GM23338 (cell line): ENCODE data around the gene EVI2B. TPM values are rescaled to one million over a fixed set of nuclear protein-coding genes. Genes with fewer than 3 reads are reported as not detected.

Source experiments
- ATAC-seq: fragments of 200-7000 bp; cut with Tn5 transposase; 3 replicates; pipeline ENCODE4 v1.9.1; 2020
- DNase-seq: peaks from one replicate; pipeline ENCODE4 v3.0.0-alpha.2; 2015; ENCODE audit warnings: low spot score
- H2AFZ ChIP-seq: fragments of 200-600 bp; sonication (generic); 2 replicates; pipeline ENCODE4 v1.8.0; 2016; ENCODE audit warnings: antibody characterized with exemption, mild to moderate bottlenecking, moderate library complexity
- H3F3A ChIP-seq: fragments of 200-600 bp; sonication (generic); replicated peaks from 2 replicates; pipeline ENCODE4 v1.8.0; 2017; ENCODE audit warnings: antibody characterized with exemption, mixed run types, low read depth
- H3K27ac ChIP-seq: fragments of 200-600 bp; sonication (generic); 2 replicates; pipeline ENCODE4 v1.6.1; 2016; ENCODE audit warnings: low read depth
- H3K27me3 ChIP-seq: fragments of 200-600 bp; sonication (generic); 2 replicates; pipeline ENCODE4 v1.8.0; 2016; ENCODE audit warnings: mild to moderate bottlenecking, mixed run types, moderate library complexity; ENCODE audit not compliant: insufficient read depth
- H3K36me3 ChIP-seq: fragments of 200-600 bp; sonication (generic); 2 replicates; pipeline ENCODE4 v1.8.0; 2016; ENCODE audit warnings: mild to moderate bottlenecking; ENCODE audit not compliant: insufficient read depth
- H3K4me1 ChIP-seq: fragments of 200-600 bp; sonication (generic); 2 replicates; pipeline ENCODE4 v1.8.0; 2016; ENCODE audit warnings: mild to moderate bottlenecking, moderate library complexity; ENCODE audit not compliant: insufficient read depth
- H3K4me2 ChIP-seq: fragments of 200-600 bp; sonication (generic); 2 replicates; pipeline ENCODE4 v1.7.1; 2017; ENCODE audit warnings: mixed run types
- H3K4me3 ChIP-seq: fragments of 200-600 bp; sonication (generic); 2 replicates; pipeline ENCODE4 v1.6.1; 2016; ENCODE audit warnings: mixed run types
- H3K79me2 ChIP-seq: fragments of 200-600 bp; sonication (generic); replicated peaks from 2 replicates; pipeline ENCODE4 v1.8.0; 2017; ENCODE audit warnings: mild to moderate bottlenecking; ENCODE audit not compliant: insufficient read depth
- H3K9me2 ChIP-seq: fragments of 200-600 bp; sonication (generic); 2 replicates; pipeline ENCODE4 v1.8.0; 2017; ENCODE audit not compliant: insufficient read depth
- H4K20me1 ChIP-seq: fragments of 200-600 bp; sonication (generic); replicated peaks from 2 replicates; pipeline ENCODE4 v1.8.0; 2017; ENCODE audit warnings: mild to moderate bottlenecking; ENCODE audit not compliant: insufficient read depth
- H3K27ac Mint-ChIP-seq: 2 replicates; pipeline ENCODE4 v1.8.0; 2020; ENCODE audit warnings: inconsistent platforms, mild to moderate bottlenecking, moderate library complexity, mixed read lengths
- H3K27me3 Mint-ChIP-seq: 3 replicates; pipeline ENCODE4 v1.8.0; 2022; ENCODE audit warnings: low read depth, mild to moderate bottlenecking, moderate library complexity, mixed read lengths, inconsistent platforms; ENCODE audit not compliant: insufficient read depth, poor library complexity
- H3K36me3 Mint-ChIP-seq: 3 replicates; pipeline ENCODE4 v1.8.0; 2021; ENCODE audit warnings: low read depth, mild to moderate bottlenecking, inconsistent platforms, moderate library complexity, mixed read lengths
- H3K4me1 Mint-ChIP-seq: 3 replicates; pipeline ENCODE4 v1.8.0; 2020; ENCODE audit warnings: mild to moderate bottlenecking, inconsistent platforms, mixed read lengths
- H3K4me3 Mint-ChIP-seq: 3 replicates; pipeline ENCODE4 v1.8.0; 2021; ENCODE audit warnings: moderate library complexity, mild to moderate bottlenecking, inconsistent platforms, mixed read lengths
- H3K9me3 Mint-ChIP-seq: 3 replicates; pipeline ENCODE4 v1.8.0; 2020; ENCODE audit warnings: moderate library complexity, mild to moderate bottlenecking, inconsistent platforms, mixed read lengths
- CREB1 ChIP-seq: fragments of 250-450 bp; sonication (Bioruptor Pico); IDR thresholded peaks from 2 replicates; pipeline ENCODE4 v1.5.0; 2020; ENCODE audit warnings: low read depth, mild to moderate bottlenecking, moderate library complexity
- EZH2 ChIP-seq: fragments of 200-600 bp; sonication (generic); IDR thresholded peaks from one replicate; pipeline ENCODE4 v1.8.0; 2017; ENCODE audit warnings: antibody characterized with exemption, mild to moderate bottlenecking, low read depth; ENCODE audit not compliant: unreplicated experiment
- EZH2phosphoT487 ChIP-seq: fragments of 200-600 bp; sonication (generic); IDR thresholded peaks from one replicate; pipeline ENCODE4 v1.8.1; 2018; ENCODE audit warnings: antibody characterized with exemption; ENCODE audit not compliant: unreplicated experiment
- JUNB ChIP-seq: IDR thresholded peaks from one replicate; pipeline ENCODE4 v1.6.1; 2016; ENCODE audit warnings: antibody characterized with exemption; ENCODE audit not compliant: unreplicated experiment
- NANOG ChIP-seq: IDR thresholded peaks from 2 replicates; pipeline ENCODE4 v1.6.1; 2016; ENCODE audit warnings: antibody characterized with exemption, borderline replicate concordance
- POLR2AphosphoS5 ChIP-seq: IDR thresholded peaks from 2 replicates; pipeline ENCODE4 v1.6.1; 2016; ENCODE audit warnings: antibody characterized with exemption, low read depth
- STAT1 ChIP-seq: IDR thresholded peaks from one replicate; pipeline ENCODE4 v1.6.1; 2016; ENCODE audit warnings: antibody characterized with exemption; ENCODE audit not compliant: unreplicated experiment
- ZNF114 ChIP-seq: fragments of 250-450 bp; sonication (Bioruptor Pico); IDR thresholded peaks from 2 replicates; pipeline ENCODE4 v1.5.0; 2020; ENCODE audit warnings: mild to moderate bottlenecking, moderate library complexity
- ZNF331 ChIP-seq: fragments of 250-450 bp; sonication (Bioruptor Pico); IDR thresholded peaks from 2 replicates; pipeline ENCODE4 v1.5.0; 2020; ENCODE audit warnings: low read depth, mild to moderate bottlenecking, moderate library complexity
- polyA plus RNA-seq: library from polyadenylated mRNA; unstranded; fragments of >200 nt; fragmentation: Nextera tagmentation; extraction: Ambion mirVana; gene quantifications from 2 replicates; pipeline ENCODE4 v1.2.1, GENCODE V29; 2016
- total RNA-seq: library from RNA; depleted of rRNA; stranded (reverse); fragments of >200 nt; shearing (Covaris generic); gene quantifications from 2 replicates; pipeline ENCODE4 v1.2.3, GENCODE V29; 2014
- TF ChIP-seq, protein P1 (sequence below), 2 experiments: fragments of 200-600 bp in 1 of 2; sonication (generic) in 1 of 2; conservative IDR thresholded peaks; 2 replicates each; pipeline versions ENCODE4 v1.5.1 to v1.6.1; 2016 to 2017; ENCODE audit warnings: antibody characterized with exemption in 2 of 2, low read depth in 2 of 2, mild to moderate bottlenecking in 2 of 2, moderate library complexity in 1 of 2
- TF ChIP-seq, protein P2 (sequence below): IDR thresholded peaks from 2 replicates; pipeline ENCODE4 v1.6.1; 2016; ENCODE audit warnings: antibody characterized with exemption
- TF ChIP-seq, protein P3 (sequence below): IDR thresholded peaks from one replicate; pipeline ENCODE4 v1.6.1; 2018; ENCODE audit warnings: antibody characterized with exemption; ENCODE audit not compliant: unreplicated experiment

The EVI2B gene
- total and polyA plus RNA-seq, 2 experiments from 2014 or later: 0.18 TPM; not detected in 1

DNA sequence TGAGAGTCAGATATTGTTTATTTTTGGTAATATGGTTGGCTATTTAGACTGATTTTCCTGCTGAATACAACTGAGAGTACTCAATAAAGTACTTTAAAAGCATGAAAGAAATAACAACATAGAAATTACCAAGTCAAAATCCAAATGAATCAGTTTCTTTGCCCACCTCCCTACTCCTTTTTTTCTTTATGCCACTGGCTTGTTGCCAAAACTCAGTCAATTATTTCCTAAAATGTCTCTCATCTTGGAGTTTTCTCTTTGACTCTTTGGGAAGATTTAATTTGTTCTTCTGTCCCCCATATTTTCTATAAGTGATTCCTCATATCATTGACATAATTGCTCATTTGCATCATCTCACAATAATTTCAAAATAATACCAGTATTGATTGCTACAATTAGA is 14.2 kb downstream of the EVI2B start:
- H3K27me3 ChIP-seq: no peaks in the 10 kb centered on the region
- no peak overlapping the region for H3K4me3 ChIP-seq
- no peak overlapping the region for H3K4me2 ChIP-seq
- DNase-seq (no peak), ATAC-seq (no peak)
- H3F3A ChIP-seq: no peaks in the 10 kb centered on the region
- no peaks in the 10 kb centered on the region for H4K20me1 ChIP-seq
- peaks cover 10% of the 10 kb centered on the region; the same call in 1 of the 2 replicates for H3K4me1 ChIP-seq
- no peaks in the 10 kb centered on the region for H3K79me2 ChIP-seq
- Mint-ChIP-seq H3K27ac (no peak overlapping the region), H3K4me3 (no peak overlapping the region), H3K27me3 (peaks cover 2% of the 10 kb centered on the region), H3K4me1 (peaks cover 12% of the 10 kb centered on the region), H3K36me3 (no peaks in the 10 kb centered on the region), H3K9me3 (no peaks in the 10 kb centered on the region)
- no peak for TF ChIP-seq EZH2phosphoT487
- no peak for TF ChIP-seq EZH2
- no peak for TF ChIP-seq ZNF331 (CRISPR knock-in tag)
- no peak for TF ChIP-seq NANOG
- no peak for TF ChIP-seq POLR2AphosphoS5
- peaks cover 3% of the 10 kb centered on the region; the same call in 1 of the 2 replicates for H3K9me2 ChIP-seq
- H3K36me3 ChIP-seq: no peaks in the 10 kb centered on the region
- H3K27ac ChIP-seq: no peak overlapping the region
- H2AFZ ChIP-seq: no peak overlapping the region

DNA sequence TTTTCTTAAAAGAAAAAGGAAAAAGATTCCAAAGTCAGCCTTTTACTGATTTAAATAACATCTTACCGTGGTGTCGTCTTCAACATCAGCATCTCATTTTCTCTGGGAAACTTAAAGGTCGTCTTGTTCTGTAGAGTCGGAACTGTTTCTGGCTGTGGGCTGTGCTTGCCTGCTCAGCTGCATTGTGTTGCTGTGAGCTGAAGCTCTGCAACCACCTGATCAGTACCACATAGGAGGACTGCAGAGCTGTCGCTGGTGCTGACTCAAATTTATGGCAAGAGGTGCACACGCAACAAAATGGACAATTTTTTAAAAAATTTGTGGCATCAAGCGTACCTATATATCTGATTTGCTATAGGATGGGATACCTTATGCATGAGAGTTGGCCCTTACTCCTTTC is 16.8 kb downstream of the EVI2B start, which contains the start of gene OMG:
TSS of gene OMG (minus strand) at position 150 of the 400 bp plus-strand sequence. CDS start 908 bp downstream, outside the sequence.
- H3K4me3 Mint-ChIP-seq: no peak within 1 kb of the TSS
- Histone ChIP-seq H3K9me2 (no peaks in the 10 kb centered on the region), H2AFZ (no peak within 1 kb of the TSS), H3K79me2 (no peaks in the 10 kb centered on the region), H3K36me3 (no peaks in the 10 kb centered on the region), H3K4me2 (no peak within 1 kb of the TSS), H3F3A (no peaks in the 10 kb centered on the region), H3K4me1 (peaks cover 10% of the 10 kb centered on the region; the same call in 1 of the 2 replicates), H3K27ac (no peak within 1 kb of the TSS), H4K20me1 (no peaks in the 10 kb centered on the region), H3K27me3 (no peaks in the 10 kb centered on the region), H3K4me3 (no peak within 1 kb of the TSS)
- no peaks in the 10 kb centered on the region for H3K36me3 Mint-ChIP-seq
- no peaks in the 10 kb centered on the region for H3K9me3 Mint-ChIP-seq
- TF ChIP-seq ZNF331 (CRISPR knock-in tag): no peak
- TF ChIP-seq, protein P1, sequence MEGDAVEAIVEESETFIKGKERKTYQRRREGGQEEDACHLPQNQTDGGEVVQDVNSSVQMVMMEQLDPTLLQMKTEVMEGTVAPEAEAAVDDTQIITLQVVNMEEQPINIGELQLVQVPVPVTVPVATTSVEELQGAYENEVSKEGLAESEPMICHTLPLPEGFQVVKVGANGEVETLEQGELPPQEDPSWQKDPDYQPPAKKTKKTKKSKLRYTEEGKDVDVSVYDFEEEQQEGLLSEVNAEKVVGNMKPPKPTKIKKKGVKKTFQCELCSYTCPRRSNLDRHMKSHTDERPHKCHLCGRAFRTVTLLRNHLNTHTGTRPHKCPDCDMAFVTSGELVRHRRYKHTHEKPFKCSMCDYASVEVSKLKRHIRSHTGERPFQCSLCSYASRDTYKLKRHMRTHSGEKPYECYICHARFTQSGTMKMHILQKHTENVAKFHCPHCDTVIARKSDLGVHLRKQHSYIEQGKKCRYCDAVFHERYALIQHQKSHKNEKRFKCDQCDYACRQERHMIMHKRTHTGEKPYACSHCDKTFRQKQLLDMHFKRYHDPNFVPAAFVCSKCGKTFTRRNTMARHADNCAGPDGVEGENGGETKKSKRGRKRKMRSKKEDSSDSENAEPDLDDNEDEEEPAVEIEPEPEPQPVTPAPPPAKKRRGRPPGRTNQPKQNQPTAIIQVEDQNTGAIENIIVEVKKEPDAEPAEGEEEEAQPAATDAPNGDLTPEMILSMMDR (conservative IDR thresholded peaks at IDR 0.05; ENCODE audit: low read depth in 2 of 2): no peak
- ATAC-seq (peak; percentile 74), DNase-seq (peak; percentile 20)
- peak within 1 kb of the TSS; percentile 32; the same call in 1 of the 2 replicates for H3K27ac Mint-ChIP-seq
- H3K4me1 Mint-ChIP-seq: peaks cover 15% of the 10 kb centered on the region
- H3K27me3 Mint-ChIP-seq: peaks cover 2% of the 10 kb centered on the region

DNA sequence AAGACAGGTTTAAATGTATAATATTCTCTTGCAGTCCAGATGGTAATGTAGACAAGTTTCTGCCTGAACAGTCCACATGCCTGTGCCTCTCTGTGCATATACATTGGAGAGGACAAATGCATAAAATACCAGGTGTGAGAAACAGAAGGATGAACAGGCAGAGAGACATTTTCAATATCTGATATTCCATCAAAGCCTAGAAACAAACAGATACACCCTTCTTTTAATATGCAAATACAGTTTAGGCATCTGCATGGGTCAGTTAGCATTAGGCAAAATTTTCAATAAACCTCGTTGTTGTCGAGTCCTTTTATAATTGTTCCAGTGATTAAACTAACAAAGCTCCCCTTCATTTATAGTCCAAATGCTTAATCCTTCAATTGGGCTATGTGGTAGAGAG is 17.7 kb downstream of the EVI2B start:
- H3K27me3 ChIP-seq: no peaks in the 10 kb centered on the region
- ATAC-seq (no peak), DNase-seq (no peak)
- no peaks in the 10 kb centered on the region for H4K20me1 ChIP-seq
- no peak overlapping the region for H3K4me2 ChIP-seq
- no peaks in the 10 kb centered on the region for H3K9me2 ChIP-seq
- H2AFZ ChIP-seq: no peak overlapping the region
- H3K9me3 Mint-ChIP-seq: no peaks in the 10 kb centered on the region
- no peaks in the 10 kb centered on the region for H3F3A ChIP-seq
- no peak overlapping the region for H3K27ac Mint-ChIP-seq
- H3K36me3 ChIP-seq: no peaks in the 10 kb centered on the region
- H3K36me3 Mint-ChIP-seq: no peaks in the 10 kb centered on the region
- H3K27me3 Mint-ChIP-seq: peaks cover 2% of the 10 kb centered on the region
- no peak overlapping the region for H3K4me3 ChIP-seq
- H3K4me3 Mint-ChIP-seq: no peak overlapping the region
- H3K79me2 ChIP-seq: no peaks in the 10 kb centered on the region
- H3K27ac ChIP-seq: no peak overlapping the region
- H3K4me1 Mint-ChIP-seq: peaks cover 15% of the 10 kb centered on the region
- H3K4me1 ChIP-seq: peaks cover 10% of the 10 kb centered on the region; the same call in 1 of the 2 replicates
- no peak for TF ChIP-seq CREB1 (CRISPR knock-in tag)
- TF ChIP-seq NANOG: no peak
- TF ChIP-seq STAT1: no peak
- TF ChIP-seq, protein P2, sequence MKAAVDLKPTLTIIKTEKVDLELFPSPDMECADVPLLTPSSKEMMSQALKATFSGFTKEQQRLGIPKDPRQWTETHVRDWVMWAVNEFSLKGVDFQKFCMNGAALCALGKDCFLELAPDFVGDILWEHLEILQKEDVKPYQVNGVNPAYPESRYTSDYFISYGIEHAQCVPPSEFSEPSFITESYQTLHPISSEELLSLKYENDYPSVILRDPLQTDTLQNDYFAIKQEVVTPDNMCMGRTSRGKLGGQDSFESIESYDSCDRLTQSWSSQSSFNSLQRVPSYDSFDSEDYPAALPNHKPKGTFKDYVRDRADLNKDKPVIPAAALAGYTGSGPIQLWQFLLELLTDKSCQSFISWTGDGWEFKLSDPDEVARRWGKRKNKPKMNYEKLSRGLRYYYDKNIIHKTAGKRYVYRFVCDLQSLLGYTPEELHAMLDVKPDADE: no peak
- TF ChIP-seq JUNB: no peak
- no peak for TF ChIP-seq ZNF114 (CRISPR knock-in tag)
- TF ChIP-seq, protein P3, sequence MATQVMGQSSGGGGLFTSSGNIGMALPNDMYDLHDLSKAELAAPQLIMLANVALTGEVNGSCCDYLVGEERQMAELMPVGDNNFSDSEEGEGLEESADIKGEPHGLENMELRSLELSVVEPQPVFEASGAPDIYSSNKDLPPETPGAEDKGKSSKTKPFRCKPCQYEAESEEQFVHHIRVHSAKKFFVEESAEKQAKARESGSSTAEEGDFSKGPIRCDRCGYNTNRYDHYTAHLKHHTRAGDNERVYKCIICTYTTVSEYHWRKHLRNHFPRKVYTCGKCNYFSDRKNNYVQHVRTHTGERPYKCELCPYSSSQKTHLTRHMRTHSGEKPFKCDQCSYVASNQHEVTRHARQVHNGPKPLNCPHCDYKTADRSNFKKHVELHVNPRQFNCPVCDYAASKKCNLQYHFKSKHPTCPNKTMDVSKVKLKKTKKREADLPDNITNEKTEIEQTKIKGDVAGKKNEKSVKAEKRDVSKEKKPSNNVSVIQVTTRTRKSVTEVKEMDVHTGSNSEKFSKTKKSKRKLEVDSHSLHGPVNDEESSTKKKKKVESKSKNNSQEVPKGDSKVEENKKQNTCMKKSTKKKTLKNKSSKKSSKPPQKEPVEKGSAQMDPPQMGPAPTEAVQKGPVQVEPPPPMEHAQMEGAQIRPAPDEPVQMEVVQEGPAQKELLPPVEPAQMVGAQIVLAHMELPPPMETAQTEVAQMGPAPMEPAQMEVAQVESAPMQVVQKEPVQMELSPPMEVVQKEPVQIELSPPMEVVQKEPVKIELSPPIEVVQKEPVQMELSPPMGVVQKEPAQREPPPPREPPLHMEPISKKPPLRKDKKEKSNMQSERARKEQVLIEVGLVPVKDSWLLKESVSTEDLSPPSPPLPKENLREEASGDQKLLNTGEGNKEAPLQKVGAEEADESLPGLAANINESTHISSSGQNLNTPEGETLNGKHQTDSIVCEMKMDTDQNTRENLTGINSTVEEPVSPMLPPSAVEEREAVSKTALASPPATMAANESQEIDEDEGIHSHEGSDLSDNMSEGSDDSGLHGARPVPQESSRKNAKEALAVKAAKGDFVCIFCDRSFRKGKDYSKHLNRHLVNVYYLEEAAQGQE: no peak
